ENCODE measurements around the gene PRKAG3. TPM values are rescaled to one million over a fixed set of nuclear protein-coding genes. Genes with fewer than 3 reads are reported as not detected.
"Not testable (repeated sequence)": the region's sequence is repeated elsewhere in the genome, so short reads cannot be mapped to it uniquely, and the experiment has no call there.

PRKAG3 gene
- polyA plus RNA-seq, 1 donor, result 0.15 TPM

- DNase-seq, result peak; percentile 30
Measured at GRCh38 chr2:218781691-218782527, 49.7 kb downstream of the PRKAG3 start, which contains the start of gene CYP27A1. Gene CYP27A1, plus strand, starts transcription at chr2:218782147. Its CDS starts 36 bp downstream, at chr2:218782183.

GRCh38 chr2:218780851-218781690 lies 50.5 kb downstream of the PRKAG3 start:
- no peak for DNase-seq

- DNase-seq, result no peak
Measured at GRCh38 chr2:218780046-218780445, 51.6 kb downstream of the PRKAG3 start.

- DNase-seq, result no peak
Measured at GRCh38 chr2:218777276-218777990, 54.2 kb downstream of the PRKAG3 start.

GRCh38 chr2:218776488-218776887 lies 55.1 kb downstream of the PRKAG3 start:
- no peak for DNase-seq

- DNase-seq, result no peak
Measured at GRCh38 chr2:218773881-218774280, 57.7 kb downstream of the PRKAG3 start.

- DNase-seq, result not testable (repeated sequence)
Measured at GRCh38 chr2:218772759-218773158, 58.8 kb downstream of the PRKAG3 start.

Other genes starting within 250 kb of the PRKAG3 start
- 11.9 TPM for gene PLCD4, start 223.9 kb downstream of the PRKAG3 start, polyA plus RNA-seq (ENCODE audit: insufficient read length)
- gene ZNF142, start 172.2 kb downstream of the PRKAG3 start, polyA plus RNA-seq (ENCODE audit: insufficient read length), result 20.3 TPM
- 58.6 TPM for gene BCS1L, start 172.1 kb downstream of the PRKAG3 start, polyA plus RNA-seq (ENCODE audit: insufficient read length)
- 50.9 TPM for gene RNF25, start 159.8 kb downstream of the PRKAG3 start, polyA plus RNA-seq (ENCODE audit: insufficient read length)
- gene STK36, start 159.7 kb downstream of the PRKAG3 start, polyA plus RNA-seq (ENCODE audit: insufficient read length), result 115 TPM
- gene TTLL4, start 121.0 kb downstream of the PRKAG3 start, polyA plus RNA-seq (ENCODE audit: insufficient read length), result 47.2 TPM
- 49.7 TPM for gene CYP27A1, start 49.7 kb downstream of the PRKAG3 start, polyA plus RNA-seq (ENCODE audit: insufficient read length)
- gene WNT6, start 28.0 kb upstream of the PRKAG3 start, polyA plus RNA-seq (ENCODE audit: insufficient read length), result 0.12 TPM
- 0.45 TPM for gene WNT10A, start 49.0 kb upstream of the PRKAG3 start, polyA plus RNA-seq (ENCODE audit: insufficient read length)
- gene CDK5R2, start 127.9 kb upstream of the PRKAG3 start, polyA plus RNA-seq (ENCODE audit: insufficient read length), result not detected
- not detected for gene FEV, start 153.4 kb upstream of the PRKAG3 start, polyA plus RNA-seq (ENCODE audit: insufficient read length)
- not detected for gene CRYBA2, start 161.6 kb upstream of the PRKAG3 start, polyA plus RNA-seq (ENCODE audit: insufficient read length)
- gene CFAP65, start 209.7 kb upstream of the PRKAG3 start, polyA plus RNA-seq (ENCODE audit: insufficient read length), result 0.28 TPM
- 1.7 TPM for gene IHH, start 229.1 kb upstream of the PRKAG3 start, polyA plus RNA-seq (ENCODE audit: insufficient read length)